GM12864 (cell line): ENCODE measurements around the gene HIRIP3.
A peak's percentile ranks its signal among the peaks of the same experiment; 100 is the strongest.

Experiments used
- DNase-seq: peaks from one replicate; pipeline ENCODE4 v3.0.0-alpha.2; 2011; ENCODE audit warnings: low read depth
- H3K4me3 ChIP-seq: 2 replicates; pipeline ENCODE4 v1.5.1; 2011; ENCODE audit warnings: mild to moderate bottlenecking, low read depth, low read length, control low read depth
- TF ChIP-seq, protein P1 (sequence below): IDR thresholded peaks from 2 replicates; pipeline ENCODE4 v1.5.1; 2011; ENCODE audit warnings: low read depth, mild to moderate bottlenecking, moderate library complexity, low read length, control low read depth, inconsistent platforms; ENCODE audit errors: missing control alignments

HIRIP3 gene

DNA sequence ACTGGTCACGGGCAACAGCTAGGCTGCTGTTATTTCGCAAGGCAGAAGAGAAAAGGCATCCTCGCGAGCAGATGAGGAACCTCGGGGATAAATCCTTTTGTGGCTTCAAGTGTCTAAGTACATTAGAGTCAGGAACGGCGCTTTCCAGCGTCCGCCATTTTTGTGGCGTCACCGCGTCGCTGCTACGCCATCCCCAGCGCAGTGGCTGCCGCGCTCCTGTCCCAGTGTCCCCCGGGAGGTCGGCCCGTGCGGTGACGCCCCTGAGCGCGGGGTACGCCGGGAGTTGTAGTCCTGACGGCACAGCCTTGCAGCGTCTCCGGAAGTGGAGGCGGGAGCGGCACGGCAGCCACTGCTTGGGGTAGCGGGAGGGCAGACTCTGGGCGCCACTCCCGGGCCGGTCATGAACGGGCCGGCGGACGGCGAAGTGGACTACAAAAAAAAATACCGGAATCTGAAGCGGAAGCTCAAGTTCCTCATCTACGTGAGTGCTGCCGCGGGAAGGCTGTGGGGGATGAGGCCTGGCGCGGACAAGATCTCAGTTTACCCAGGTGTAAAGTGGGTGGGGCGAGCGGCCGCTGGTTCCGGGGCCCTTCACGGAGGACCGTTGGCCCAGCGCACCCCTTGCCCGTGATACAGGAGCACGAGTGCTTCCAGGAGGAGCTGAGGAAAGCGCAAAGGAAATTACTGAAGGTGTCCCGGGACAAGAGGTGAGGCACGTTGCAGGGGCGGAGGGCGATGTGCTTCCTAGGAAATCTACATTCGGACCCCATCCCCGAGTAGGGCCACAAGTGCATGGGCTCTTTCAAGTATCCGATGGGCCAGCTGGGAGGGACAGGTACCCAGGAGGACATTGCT is 721 bp upstream of the HIRIP3 start, which contains the start of gene INO80E:
Gene INO80E, plus strand, starts transcription at position 331 of the 855 bp plus-strand sequence. Its CDS starts 70 bp downstream, at position 401.
- peak; percentile 91 for DNase-seq
- TF ChIP-seq, protein P1, sequence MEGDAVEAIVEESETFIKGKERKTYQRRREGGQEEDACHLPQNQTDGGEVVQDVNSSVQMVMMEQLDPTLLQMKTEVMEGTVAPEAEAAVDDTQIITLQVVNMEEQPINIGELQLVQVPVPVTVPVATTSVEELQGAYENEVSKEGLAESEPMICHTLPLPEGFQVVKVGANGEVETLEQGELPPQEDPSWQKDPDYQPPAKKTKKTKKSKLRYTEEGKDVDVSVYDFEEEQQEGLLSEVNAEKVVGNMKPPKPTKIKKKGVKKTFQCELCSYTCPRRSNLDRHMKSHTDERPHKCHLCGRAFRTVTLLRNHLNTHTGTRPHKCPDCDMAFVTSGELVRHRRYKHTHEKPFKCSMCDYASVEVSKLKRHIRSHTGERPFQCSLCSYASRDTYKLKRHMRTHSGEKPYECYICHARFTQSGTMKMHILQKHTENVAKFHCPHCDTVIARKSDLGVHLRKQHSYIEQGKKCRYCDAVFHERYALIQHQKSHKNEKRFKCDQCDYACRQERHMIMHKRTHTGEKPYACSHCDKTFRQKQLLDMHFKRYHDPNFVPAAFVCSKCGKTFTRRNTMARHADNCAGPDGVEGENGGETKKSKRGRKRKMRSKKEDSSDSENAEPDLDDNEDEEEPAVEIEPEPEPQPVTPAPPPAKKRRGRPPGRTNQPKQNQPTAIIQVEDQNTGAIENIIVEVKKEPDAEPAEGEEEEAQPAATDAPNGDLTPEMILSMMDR = no peak
- peak within 1 kb of the TSS; percentile 80 for H3K4me3 ChIP-seq

DNA sequence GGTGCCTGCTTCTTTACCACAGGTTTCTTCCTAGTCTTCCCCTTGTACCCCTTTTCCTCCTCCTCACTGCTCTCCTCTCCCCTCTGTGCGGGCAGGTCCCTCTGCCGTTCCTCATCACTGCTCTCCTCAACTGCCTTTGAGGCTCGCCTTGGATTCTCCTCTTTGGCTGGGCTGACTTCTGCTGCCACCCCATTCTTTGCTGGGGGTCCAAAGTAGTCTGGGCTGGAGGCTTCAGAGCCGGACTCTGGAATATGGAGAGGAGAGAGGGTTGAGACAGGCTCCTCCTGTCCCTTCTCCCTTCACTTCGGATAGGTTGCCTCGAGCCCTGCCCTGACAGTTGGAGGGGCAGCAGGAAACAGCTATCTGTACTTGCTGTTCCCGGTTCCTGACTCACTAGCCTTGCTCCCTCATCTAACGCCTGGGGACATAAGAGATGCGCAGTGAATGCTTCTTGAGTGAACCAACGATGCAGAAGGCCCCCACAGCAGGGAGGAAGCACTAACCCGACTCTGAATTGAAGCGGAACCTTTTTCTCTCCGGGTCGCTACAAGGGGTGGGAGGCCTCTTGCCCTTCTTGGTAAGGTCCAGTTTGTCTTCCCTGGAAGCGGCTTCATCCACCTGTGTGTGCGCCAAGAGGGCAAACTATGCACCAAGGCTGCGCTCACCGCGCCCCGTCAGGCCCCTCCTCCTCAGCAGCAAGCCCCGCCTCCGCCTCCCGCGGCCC is 655 bp downstream of the HIRIP3 start:
- peak overlapping the region; percentile 80 for H3K4me3 ChIP-seq
- TF ChIP-seq, protein P1 = no peak
- DNase-seq = no peak

DNA sequence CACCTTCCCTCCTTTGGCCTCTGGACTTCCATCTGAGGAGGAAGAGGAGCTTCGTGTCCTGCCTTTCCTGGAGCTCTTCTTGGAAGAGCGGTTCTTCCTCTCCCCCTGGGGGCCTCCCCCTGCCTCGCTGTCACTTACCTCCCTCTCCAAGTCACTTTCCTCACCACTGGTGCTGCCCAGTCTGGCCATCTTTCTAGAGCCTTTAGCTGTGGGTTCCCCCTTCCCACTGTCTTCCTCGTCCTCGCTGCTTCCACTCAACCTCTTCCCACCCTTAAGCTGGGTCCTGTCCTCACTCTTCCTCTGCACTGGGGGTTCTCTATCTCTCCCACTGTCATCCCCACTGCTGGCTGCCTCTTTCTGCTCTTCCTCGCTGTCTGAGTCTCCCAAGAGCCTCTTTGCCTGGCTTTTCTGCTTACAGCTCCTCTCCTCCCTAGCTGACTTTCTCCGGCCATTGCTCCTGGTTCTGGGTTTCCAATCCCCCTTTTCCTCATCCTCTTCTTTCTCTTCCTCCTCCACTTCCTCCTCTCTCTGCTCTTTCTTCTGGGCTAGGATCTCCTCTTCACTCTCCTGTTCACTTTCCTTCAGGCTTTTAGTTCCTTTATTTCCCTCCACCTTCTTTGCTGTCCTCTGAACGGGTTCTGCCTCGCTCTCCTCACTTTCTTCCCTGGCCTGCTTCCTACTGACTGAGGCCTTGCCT is 1.4 kb downstream of the HIRIP3 start:
- H3K4me3 ChIP-seq = peak overlapping the region; percentile 80; the same call in 1 of the 2 replicates
- DNase-seq = no peak
- TF ChIP-seq, protein P1 = no peak

DNA sequence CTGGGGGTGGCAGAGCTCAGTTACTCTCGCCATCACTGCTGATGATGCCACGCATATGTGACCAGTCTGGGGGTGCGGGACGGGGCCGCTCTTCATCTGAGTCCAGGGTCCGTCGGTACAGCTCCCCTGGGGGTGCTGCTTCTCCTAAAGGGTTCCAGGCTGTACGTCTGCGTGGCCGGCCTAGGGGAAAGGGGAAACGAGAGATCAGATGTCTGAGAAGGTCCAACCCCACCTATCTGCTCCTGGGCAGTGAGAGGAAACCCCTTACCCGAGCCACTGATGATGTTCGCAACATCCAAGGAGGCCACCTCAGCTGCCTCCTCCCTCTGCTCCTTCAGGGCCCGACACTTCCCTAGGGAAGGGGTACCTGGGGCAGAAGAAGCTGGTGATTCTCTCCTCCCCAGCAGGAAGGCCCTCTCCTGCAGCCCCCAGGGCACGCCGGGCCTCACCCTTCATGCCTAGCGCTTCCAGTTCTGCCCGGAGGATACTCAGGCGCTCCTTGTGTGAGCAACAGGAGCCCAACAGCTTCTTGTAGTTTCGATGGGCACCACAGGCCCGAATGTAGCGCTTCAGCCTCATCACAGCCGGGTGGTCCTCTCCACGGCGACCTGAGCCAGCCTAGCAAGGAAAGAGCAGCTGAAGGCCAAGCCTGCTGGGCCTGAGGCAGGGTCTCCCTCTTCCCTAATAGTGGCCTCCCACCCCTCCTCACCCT is 2.1 kb downstream of the HIRIP3 start:
- H3K4me3 ChIP-seq = no peak overlapping the region
- TF ChIP-seq, protein P1 = no peak
- DNase-seq = no peak

DNA sequence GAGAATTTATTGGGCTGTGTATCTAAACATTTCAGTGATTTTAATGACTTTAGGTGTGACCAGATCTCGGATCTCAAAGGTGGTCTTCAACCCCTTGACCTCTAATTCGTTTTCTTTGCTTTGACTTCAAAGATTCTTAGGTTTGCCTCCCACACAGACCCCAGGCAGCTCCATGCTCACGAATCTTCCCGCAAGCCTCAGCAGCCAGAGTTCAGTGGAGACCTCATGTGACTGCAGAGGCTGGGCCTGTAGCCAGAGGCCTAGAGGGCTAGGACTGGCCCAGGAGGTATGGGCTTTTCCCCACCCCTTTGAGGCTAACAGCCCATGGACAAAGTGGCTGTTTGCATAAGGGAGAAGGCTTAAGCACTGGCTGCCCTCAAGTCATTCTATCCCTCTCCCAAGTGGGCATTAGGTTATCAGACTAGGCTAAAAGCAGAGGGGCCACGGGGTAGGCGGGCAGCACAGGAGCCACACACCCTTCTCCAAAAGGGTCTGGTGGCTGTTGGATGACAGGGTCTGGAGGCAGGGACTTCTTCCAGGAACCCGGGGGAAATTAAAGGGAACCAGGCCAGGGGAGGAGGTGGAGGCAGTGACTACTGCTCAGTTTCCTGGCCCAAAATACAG is 3.0 kb downstream of the HIRIP3 start:
- H3K4me3 ChIP-seq = no peak overlapping the region
- no peak for DNase-seq
- TF ChIP-seq, protein P1 = no peak

DNA sequence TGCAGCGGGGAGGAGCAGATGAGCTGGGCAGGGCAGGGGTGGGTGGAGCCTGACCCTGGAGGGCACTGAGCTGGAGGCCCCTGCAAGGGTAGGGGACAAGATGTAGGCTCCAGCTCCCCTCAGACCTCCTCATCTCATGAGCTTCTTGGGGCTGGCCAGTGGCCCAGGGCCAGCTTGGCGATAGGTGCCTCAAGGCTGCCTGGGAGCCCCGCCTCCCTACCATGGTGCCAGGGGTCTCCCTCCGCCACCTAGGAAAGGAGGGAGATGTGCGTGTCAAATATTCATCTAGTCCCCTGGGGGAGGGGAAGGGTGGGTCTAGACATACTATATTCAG is 3.9 kb downstream of the HIRIP3 start:
- no peak for DNase-seq
- TF ChIP-seq, protein P1 = no peak
- H3K4me3 ChIP-seq = no peak overlapping the region
